CD4-positive, alpha-beta T cell treated with Interferon gamma for 1 hour (primary cell): ENCODE measurements around the gene TRIM65.
A peak's percentile ranks its signal among the peaks of the same experiment; 100 is the strongest.

Source experiments
- DNase-seq: peaks from one replicate; pipeline ENCODE4 v3.0.0-alpha.2; 2020

Gene TRIM65

GRCh38 chr17:75850928-75851692 is 45.6 kb downstream of the TRIM65 start:
- DNase-seq: no peak

- no peak for DNase-seq
These were observed 47.0 kb downstream of the TRIM65 start for GRCh38 chr17:75849724-75850123.

GRCh38 chr17:75849279-75849646 is 47.5 kb downstream of the TRIM65 start:
- no peak for DNase-seq

- DNase-seq: peak; percentile 60
These were observed 48.0 kb downstream of the TRIM65 start for GRCh38 chr17:75848523-75849278.

- no peak for DNase-seq
These were observed 48.9 kb downstream of the TRIM65 start for GRCh38 chr17:75847614-75848522.

- DNase-seq: no peak
These were observed 49.8 kb downstream of the TRIM65 start for GRCh38 chr17:75846692-75847613.

- no peak for DNase-seq
These were observed 50.6 kb downstream of the TRIM65 start for GRCh38 chr17:75845933-75846691.

GRCh38 chr17:75845058-75845711 is 51.6 kb downstream of the TRIM65 start:
- peak; percentile 80 for DNase-seq

- no peak for DNase-seq
These were observed 52.2 kb downstream of the TRIM65 start for GRCh38 chr17:75844530-75845057.

- peak; percentile 63 for DNase-seq
These were observed 52.9 kb downstream of the TRIM65 start, which contains the start of gene UNC13D for GRCh38 chr17:75843577-75844529. Gene UNC13D (minus strand): TSS chr17:75844404. CDS start chr17:75844337, 67 bp downstream.

- peak; percentile 25 for DNase-seq
These were observed 53.7 kb downstream of the TRIM65 start for GRCh38 chr17:75842963-75843576.

- DNase-seq: no peak
These were observed 54.3 kb downstream of the TRIM65 start for GRCh38 chr17:75842411-75842810.

GRCh38 chr17:75840799-75841164 is 56.0 kb downstream of the TRIM65 start:
- DNase-seq: no peak

GRCh38 chr17:75839942-75840798 is 56.6 kb downstream of the TRIM65 start:
- DNase-seq: no peak
